Vagina (tissue), 2 donors: ENCODE measurements around the gene POGK. TPM values are rescaled to one million over a fixed set of nuclear protein-coding genes. Genes with fewer than 3 reads are reported as not detected.
A peak's percentile ranks its signal among the peaks of the same experiment; 100 is the strongest.

ENCODE experiments used
- DNase-seq, 2 donors: peaks; one replicate each; pipeline ENCODE4 v3.0.0-alpha.2; 2017; ENCODE audit errors: extremely low spot score in 2 of 2
- H3K27ac ChIP-seq: fragments of 200-600 bp; sonication (generic); one replicate; pipeline ENCODE4 v1.5.1; 2019
- H3K27me3 ChIP-seq: fragments of 200-600 bp; sonication (generic); one replicate; pipeline ENCODE4 v1.5.1; 2019
- H3K36me3 ChIP-seq, 2 donors: fragments of 200-600 bp; sonication (generic); one replicate each; pipeline ENCODE4 v1.5.1; 2017 to 2019
- H3K4me1 ChIP-seq: fragments of 200-600 bp; sonication (generic); one replicate; pipeline ENCODE4 v1.5.1; 2019
- H3K4me3 ChIP-seq, 2 donors: fragments of 200-600 bp; sonication (generic); 1 replicate in 1 of 2; 2 replicates in 1 of 2; pipeline ENCODE4 v1.5.1; 2016 to 2019
- H3K9me3 ChIP-seq: fragments of 200-600 bp; sonication (generic); one replicate; pipeline ENCODE4 v1.5.1; 2019
- CTCF ChIP-seq, 3 experiments: fragments of 450-650 bp in 2 of 3; fragments of 200-600 bp in 1 of 3; sonication (generic) in 1 of 3; IDR thresholded peaks; one replicate each; pipeline ENCODE4 v1.5.1; 2017 to 2019; ENCODE audit warnings: antibody characterized with exemption in 3 of 3, mild to moderate bottlenecking in 2 of 3, moderate library complexity in 2 of 3
- POLR2A ChIP-seq, 2 donors: fragments of 450-650 bp; IDR thresholded peaks; one replicate each; pipeline ENCODE4 v1.6.1; 2017; ENCODE audit warnings: antibody characterized with exemption in 2 of 2, mild to moderate bottlenecking in 2 of 2, moderate library complexity in 2 of 2
- POLR2AphosphoS5 ChIP-seq, 2 donors: sonication (generic); formaldehyde crosslinking; IDR thresholded peaks; one replicate each; pipeline ENCODE4 v1.9.0; 2017; ENCODE audit warnings: antibody characterized with exemption in 2 of 2, mild to moderate bottlenecking in 2 of 2, low read depth in 1 of 2; ENCODE audit not compliant: insufficient read depth in 1 of 2
- intact Hi-C: fragments of 100-400 bp; cut with DNase I; formaldehyde crosslinking; loops from one replicate; pipeline ENCODE4 v1.15.1; 2023
- total RNA-seq: library from RNA; depleted of rRNA; stranded (reverse); fragments of >200 nt; gene quantifications from one replicate; pipeline ENCODE4 v1.2.3, GENCODE V29; 2016

POGK gene
- total RNA-seq, 1 donor from 2014 or later, result 26.3 TPM

GRCh38 chr1:166900987-166901386 lies 61.7 kb downstream of the POGK start:
- Histone ChIP-seq H3K27ac (no peak overlapping the region), H3K4me1 (peaks cover 6% of the 10 kb centered on the region), H3K36me3 (no peaks in the 10 kb centered on the region), H3K4me3 (no peak overlapping the region), H3K27me3 (no peaks in the 10 kb centered on the region), H3K9me3 (no peaks in the 10 kb centered on the region)
- intact Hi-C loops, result no loop called here
- DNase-seq, result no peak
- TF ChIP-seq POLR2A (IDR thresholded peaks at IDR 0.05) (no peak), POLR2AphosphoS5 (IDR thresholded peaks at IDR 0.05; ENCODE audit: insufficient read depth in 1 of 2, low read depth in 1 of 2) (no peak), CTCF (IDR thresholded peaks at IDR 0.05) (no peak)

GRCh38 chr1:166902279-166902678 lies 63.0 kb downstream of the POGK start:
- Histone ChIP-seq H3K4me3 (no peak overlapping the region), H3K27ac (no peak overlapping the region), H3K4me1 (peaks cover 6% of the 10 kb centered on the region), H3K36me3 (no peaks in the 10 kb centered on the region), H3K9me3 (no peaks in the 10 kb centered on the region), H3K27me3 (no peaks in the 10 kb centered on the region)
- no peak for TF ChIP-seq POLR2AphosphoS5 (IDR thresholded peaks at IDR 0.05; ENCODE audit: insufficient read depth in 1 of 2, low read depth in 1 of 2)
- TF ChIP-seq POLR2A (IDR thresholded peaks at IDR 0.05), result no peak
- no peak for TF ChIP-seq CTCF (IDR thresholded peaks at IDR 0.05)
- intact Hi-C loops, result no loop called here
- no peak for DNase-seq

GRCh38 chr1:166903232-166903631 lies 64.0 kb downstream of the POGK start:
- no peaks in the 10 kb centered on the region for H3K27me3 ChIP-seq

GRCh38 chr1:166905136-166905535 lies 65.9 kb downstream of the POGK start:
- TF ChIP-seq POLR2A (IDR thresholded peaks at IDR 0.05) (no peak), CTCF (IDR thresholded peaks at IDR 0.05) (no peak), POLR2AphosphoS5 (IDR thresholded peaks at IDR 0.05; ENCODE audit: insufficient read depth in 1 of 2, low read depth in 1 of 2) (no peak)
- peaks cover 6% of the 10 kb centered on the region for H3K4me1 ChIP-seq
- no peak overlapping the region for H3K4me3 ChIP-seq
- H3K27me3 ChIP-seq, result no peaks in the 10 kb centered on the region
- intact Hi-C loops, result no loop called here
- no peaks in the 10 kb centered on the region for H3K9me3 ChIP-seq
- no peak for DNase-seq
- no peaks in the 10 kb centered on the region for H3K36me3 ChIP-seq
- no peak overlapping the region for H3K27ac ChIP-seq

More at GRCh38 chr1:166903232-166903631, 64.0 kb downstream of the POGK start:
- TF ChIP-seq CTCF (IDR thresholded peaks at IDR 0.05) (no peak), POLR2AphosphoS5 (IDR thresholded peaks at IDR 0.05; ENCODE audit: insufficient read depth in 1 of 2, low read depth in 1 of 2) (no peak), POLR2A (IDR thresholded peaks at IDR 0.05) (no peak)
- no peaks in the 10 kb centered on the region for H3K9me3 ChIP-seq
- peaks cover 6% of the 10 kb centered on the region for H3K4me1 ChIP-seq
- H3K4me3 ChIP-seq, result no peak overlapping the region
- no peak overlapping the region for H3K27ac ChIP-seq
- intact Hi-C loops, result no loop called here
- no peak for DNase-seq
- H3K36me3 ChIP-seq, result no peaks in the 10 kb centered on the region

GRCh38 chr1:166905900-166906299 lies 66.6 kb downstream of the POGK start:
- Histone ChIP-seq H3K4me1 (peaks cover 6% of the 10 kb centered on the region), H3K27ac (no peak overlapping the region), H3K9me3 (no peaks in the 10 kb centered on the region), H3K36me3 (no peaks in the 10 kb centered on the region), H3K27me3 (no peaks in the 10 kb centered on the region), H3K4me3 (no peak overlapping the region)
- TF ChIP-seq POLR2A (IDR thresholded peaks at IDR 0.05) (no peak), CTCF (IDR thresholded peaks at IDR 0.05) (no peak), POLR2AphosphoS5 (IDR thresholded peaks at IDR 0.05; ENCODE audit: insufficient read depth in 1 of 2, low read depth in 1 of 2) (peak in 1 of 2 donors; percentile 56)
- no peak for DNase-seq
- intact Hi-C loops, result no loop called here

Other genes with a start within 250 kb of the POGK start
- gene TADA1, start 36.8 kb downstream of the POGK start, total RNA-seq, result 14.0 TPM
- 0.25 TPM for gene ILDR2, start 136.1 kb downstream of the POGK start, total RNA-seq
- not detected for gene MAEL, start 149.8 kb downstream of the POGK start, total RNA-seq